Fibroblast of skin of left quadriceps (primary cell): ENCODE data around the gene MRPL55.

Experiments
- DNase-seq, 2 experiments: peaks; one replicate each; pipeline ENCODE4 v3.0.0-alpha.2; 2013; ENCODE audit warnings: low read depth in 2 of 2

MRPL55 gene

DNA sequence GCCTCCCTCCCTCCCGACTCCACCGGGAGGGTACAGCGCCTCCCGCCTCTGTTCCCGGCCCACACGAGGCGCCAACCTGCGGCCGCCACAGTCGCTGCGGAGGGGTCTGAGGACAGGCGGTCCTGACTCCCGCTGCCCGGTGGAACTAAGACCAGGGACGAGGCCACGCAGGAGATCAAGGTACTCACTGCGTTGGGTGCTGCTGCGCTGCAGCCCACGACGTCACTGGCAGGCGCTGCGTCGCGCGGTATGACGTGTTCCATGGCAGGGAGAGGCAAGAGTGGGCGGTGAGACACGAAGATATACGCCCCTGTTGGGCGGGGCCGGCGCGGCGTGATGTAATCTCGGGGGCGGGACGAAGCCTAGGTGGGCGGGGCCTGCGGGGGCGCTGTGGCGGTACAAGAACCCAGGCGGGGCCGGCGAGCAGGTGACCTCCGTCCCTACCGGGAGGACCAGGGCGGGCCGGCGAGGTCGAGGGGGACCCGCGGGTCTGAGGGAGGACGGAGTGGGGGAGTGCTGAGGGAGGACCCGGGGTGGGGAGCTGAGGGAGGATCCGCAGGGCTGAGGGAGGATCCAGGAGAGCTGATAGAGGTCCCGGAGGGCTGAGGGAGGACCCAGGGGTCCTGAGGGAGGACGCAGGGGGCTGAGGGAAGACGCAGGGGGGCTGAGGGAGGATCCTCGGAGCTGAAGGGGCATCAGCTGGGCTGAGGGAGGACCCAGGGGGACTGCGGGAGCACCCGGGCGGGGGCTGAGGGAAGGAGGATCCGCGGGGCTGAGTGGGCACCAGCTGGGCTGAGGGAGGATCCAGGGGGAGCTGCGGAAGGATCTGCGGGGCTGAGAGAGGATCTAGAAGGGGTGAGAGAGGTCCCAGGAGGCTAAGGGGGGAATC is at the start of gene MRPL55:
Gene MRPL55, minus strand, starts transcription at position 227 of the 889 bp plus-strand sequence. CDS start 1,039 bp downstream, outside the sequence.
- DNase-seq = peak; percentile 88 to 90

GRCh38 chr1:228158151-228159007 is 49.3 kb upstream of the MRPL55 start:
- no peak for DNase-seq

DNA sequence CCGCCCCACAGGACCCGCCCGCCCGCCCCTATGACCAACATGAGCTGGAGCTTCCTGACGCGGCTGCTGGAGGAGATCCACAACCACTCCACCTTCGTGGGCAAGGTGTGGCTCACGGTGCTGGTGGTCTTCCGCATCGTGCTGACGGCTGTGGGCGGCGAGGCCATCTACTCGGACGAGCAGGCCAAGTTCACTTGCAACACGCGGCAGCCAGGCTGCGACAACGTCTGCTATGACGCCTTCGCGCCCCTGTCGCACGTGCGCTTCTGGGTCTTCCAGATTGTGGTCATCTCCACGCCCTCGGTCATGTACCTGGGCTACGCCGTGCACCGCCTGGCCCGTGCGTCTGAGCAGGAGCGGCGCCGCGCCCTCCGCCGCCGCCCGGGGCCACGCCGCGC is 48.6 kb upstream of the MRPL55 start:
- no peak for DNase-seq

DNA sequence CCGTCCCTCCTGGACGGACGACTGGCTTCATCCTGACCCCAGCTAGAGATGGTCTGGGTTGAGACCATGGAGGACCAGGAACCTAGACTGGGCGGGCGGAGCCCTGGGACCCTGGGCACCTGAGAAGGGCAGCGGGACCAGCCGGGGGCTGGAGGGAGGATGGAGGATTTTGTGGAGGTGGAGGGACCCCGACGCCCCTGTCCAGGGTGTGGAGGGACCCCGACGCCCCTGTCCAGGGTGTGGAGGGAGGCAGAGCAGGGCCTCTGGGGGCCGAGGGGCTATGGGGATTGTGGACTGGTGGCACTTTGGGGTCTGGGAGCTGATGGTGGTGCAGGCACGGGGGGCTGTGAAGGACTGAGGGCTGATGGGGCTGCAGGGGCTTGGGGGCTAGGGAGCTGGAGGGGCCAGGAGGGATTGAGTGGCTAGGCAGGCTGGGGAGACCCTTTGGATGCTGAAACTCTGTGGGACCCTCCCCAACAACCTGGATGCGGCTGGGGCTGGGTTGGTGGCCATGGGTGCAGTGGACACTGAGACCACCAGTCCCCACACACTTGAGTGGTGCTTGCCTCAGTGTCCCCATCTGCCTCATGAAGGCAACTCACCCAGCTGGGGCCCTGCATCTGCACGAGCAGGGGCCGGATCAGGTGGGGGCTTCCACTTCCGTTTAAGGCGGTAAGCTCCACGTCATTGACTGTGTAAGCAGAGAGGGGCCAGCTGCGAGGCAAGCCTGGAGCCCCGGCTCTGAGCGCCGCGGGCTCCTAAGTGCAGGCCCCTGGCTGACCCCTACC is 48.0 kb upstream of the MRPL55 start:
- DNase-seq = no peak

DNA sequence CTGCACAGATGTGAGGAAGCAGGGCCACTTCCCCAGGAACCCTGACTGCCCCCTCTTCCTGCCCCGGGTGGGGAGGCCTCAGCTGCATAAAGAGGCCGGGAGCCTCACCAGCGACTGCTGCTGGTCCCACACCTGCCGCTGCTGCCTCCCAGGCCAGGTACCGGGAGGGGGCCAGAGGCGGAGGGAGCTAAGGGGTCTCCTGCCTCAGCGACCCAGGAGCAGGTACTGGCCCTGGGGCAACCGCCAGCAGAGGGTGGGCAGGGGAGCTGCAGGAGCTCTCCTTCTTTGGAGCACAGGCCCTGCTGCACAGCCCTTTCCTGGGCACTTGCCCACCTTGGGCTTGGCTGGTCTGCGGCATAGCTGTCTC is 47.4 kb upstream of the MRPL55 start:
- no peak for DNase-seq

DNA sequence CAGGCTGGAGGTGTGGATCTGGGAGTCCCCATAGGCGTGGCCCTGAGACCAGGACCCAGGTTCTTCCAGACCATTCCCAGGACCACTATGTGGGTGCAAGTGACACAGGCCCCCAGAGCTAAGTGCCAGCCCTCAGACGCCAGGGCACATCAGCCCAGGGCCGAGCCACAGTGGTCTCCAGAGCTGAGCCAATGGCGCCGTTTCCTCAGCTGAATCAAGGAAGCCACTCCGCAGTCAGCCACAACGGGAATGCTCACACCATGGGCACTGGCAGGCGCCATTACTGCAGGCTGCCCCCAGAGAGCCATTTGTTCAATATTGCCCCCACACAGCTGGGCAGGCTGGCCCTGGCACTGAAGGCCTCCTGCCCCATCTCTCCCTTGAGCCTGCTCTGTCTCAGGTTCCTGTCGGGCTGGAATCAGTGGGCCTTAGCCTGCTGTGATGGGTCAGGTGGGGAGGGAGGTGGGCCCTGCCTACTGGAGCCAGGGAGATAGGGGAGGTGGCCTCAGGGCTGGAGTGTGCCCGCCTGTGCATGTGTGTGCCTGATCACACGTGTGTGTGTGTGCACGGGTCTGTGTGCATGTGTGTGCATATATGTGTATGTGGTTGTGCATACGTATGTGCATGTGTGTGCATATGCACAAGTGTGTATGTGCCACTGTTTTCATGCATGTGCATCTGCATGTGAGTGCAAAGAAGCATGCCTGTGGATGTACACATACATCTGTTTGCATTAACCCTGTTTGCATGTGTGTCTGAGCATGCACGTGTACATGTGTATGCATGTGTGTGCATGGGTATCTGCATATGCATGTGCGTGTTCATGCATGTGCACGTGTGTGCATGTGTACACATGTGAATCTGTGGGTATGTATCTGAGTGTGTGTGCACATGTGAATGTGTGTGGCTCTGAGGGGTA is 46.8 kb upstream of the MRPL55 start:
- no peak for DNase-seq

DNA sequence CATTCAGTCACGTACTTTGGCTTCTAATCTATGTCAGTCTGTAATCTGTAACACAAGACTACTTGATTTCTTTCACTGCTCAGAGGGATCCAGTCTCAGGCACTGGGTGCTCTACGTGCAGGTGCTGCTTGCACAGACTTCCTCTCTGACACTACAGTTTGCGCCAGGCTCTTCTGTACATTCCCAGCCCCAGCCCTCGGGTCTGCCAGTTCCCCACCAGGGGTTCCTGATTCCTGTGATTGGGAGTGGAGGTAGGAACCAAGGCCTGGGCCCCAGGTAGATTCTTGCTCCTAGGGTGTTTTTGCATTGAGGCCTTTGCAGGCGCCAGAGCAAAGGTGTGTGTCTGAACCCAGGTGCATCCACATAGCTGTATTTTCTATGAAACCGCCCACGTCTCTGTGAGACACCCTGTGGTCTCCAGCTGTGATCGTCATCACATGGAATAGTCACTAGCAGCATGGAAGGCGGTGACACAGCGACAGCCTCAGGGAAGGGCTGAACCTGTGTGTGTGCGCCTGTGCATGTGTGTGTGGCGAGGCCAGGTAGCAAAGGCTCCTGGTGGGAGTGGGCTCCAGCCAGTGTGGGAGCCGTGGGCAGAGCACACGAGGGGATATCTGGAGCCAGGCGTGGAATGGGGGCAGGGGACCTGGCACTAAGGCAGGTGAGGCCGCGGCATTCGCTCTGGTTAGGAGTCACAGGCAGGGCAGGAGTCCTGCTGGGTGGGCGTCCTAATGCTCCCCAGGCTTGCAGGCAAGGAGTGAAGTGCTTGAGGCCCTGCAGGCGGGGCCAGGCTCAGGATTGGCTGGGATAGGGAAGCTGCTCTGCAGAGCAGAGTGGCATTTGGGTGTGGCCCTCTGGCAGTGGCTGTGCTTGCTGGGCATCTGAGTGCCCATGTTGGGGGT is 45.8 kb upstream of the MRPL55 start:
- no peak for DNase-seq

GRCh38 chr1:228154021-228154669 is 45.0 kb upstream of the MRPL55 start:
- DNase-seq = no peak

DNA sequence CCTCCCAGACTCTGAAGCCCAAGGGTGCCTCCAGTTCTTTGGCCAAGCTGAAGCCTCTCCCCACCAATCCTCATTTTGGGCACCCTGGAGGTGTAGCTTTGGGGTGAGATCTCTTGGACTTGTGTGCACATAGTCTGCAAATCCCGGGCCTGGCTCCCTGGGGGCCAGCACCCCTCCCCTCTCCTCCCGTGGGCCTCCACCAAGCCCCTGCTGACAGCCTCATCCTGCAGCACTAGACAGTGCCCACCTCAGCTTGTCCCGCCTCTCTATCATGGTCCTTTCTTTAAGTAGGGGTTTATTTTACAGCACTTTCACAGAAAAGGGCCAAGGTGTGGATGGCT is 43.8 kb upstream of the MRPL55 start:
- no peak for DNase-seq

GRCh38 chr1:228152097-228152917 is 43.2 kb upstream of the MRPL55 start:
- no peak for DNase-seq

DNA sequence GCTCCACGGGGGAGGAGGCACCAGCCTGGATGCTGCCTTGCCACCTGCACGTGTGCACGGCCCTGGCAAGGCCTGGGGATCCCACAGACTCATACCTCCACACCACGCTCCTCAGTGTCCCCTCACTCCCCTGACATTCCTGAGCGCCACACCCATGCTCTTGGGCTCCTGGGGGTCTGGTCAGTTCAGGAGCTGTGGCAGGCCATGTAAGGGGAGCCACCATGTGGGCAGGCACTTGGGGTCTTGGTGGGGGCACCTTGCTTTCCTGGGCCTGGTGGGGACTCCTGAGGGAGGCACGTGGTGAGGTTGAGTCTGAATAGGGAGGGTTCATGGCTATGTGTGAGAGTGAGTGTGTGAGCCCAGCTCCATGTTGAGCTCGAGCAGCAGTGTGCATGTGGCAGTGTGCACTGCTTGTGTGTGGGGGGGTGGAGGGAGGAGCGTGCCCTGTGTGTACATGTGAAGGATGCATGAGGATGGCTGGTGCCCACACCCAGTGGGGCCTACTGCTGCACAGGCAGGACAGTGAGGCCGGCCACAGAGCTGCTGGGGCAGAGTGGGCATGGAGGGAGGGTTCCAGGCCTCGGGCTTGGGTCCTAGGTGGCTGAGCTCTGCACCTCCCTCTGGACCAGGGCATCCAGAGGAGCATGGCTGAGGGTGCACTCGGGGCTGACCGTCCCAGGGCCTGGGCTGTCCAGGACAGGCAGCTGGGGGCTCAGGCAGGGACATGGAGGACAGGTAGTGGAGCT is 42.3 kb upstream of the MRPL55 start:
- no peak for DNase-seq

DNA sequence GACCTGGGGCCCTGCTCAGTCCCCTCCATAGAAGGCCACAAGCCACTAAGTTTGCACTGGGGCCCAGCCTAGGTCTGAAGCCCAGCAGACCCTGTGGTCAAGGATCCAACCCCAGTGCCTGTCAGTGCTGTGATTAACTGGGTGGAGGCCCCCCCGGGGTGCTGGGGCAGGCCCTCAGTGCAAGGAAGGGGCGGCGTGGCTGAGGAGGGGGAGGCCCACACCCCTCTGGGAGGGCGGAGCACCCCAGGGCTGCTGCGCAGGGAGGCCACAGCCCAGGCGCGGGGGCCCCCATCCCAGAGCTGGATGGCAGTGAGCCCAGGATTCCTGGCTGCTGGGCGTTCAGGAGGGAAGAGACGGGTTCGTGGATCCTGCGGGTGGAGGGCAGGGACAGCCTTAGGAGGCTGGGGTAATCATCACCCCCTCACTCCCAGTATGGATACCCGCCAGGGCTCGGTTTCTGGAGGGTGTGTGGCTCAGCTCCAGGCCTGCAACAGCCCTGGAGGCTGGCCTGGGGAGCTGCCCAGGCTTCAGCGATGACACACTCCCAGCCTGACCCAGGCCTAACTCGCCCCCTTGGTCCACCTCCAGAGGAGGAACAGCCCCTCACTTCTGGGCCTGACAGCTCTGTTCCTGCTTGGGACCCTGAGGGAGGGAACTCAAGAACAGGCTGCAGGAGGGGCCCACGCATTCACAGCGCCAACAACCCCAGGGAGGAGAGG is 41.5 kb upstream of the MRPL55 start:
- peak; percentile 52 to 57 for DNase-seq

- DNase-seq = no peak
These were observed 41.0 kb upstream of the MRPL55 start for GRCh38 chr1:228150120-228150460.

DNA sequence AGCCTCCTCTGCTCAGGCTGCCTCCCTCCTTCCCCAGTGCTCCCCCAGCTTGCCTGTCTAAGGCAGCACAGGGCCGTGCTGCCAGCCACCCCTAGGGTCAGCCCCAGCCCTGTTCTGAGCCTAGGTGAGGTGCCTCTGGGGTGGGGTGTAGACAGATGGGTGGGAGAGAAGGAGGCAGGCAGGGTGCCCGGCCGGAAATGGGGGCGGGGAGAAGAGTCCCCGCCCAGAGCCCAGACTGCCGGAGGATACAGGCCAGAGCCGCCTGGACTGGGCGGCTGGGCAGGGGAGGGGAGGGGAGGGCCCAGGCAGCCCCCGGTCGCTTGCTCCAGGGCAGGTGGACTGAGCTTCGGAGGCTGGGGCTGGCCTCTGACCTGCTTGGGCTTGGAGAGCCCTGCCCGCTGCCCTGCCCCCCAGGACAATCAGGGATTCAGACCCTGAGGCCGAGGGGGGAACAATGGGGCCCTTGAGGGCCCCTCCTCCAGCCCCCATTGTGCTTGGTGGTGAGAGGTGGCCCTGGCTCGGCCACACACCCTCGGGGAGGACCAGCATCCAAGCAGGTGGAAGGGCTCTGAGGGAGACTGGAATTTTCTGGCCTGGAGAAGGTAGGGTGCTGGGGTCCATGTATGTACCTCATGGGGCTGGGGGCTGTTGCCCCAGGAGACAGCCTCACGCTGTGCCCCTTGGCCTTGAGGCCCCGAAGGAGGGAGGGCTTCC is 40.5 kb upstream of the MRPL55 start, which contains the start of gene GJC2:
Gene GJC2, plus strand, starts transcription at position 525 of the 714 bp plus-strand sequence. CDS start 7,829 bp downstream, outside the sequence.
- no peak for DNase-seq

- DNase-seq = no peak
These were observed 39.9 kb upstream of the MRPL55 start for GRCh38 chr1:228148935-228149405.

DNA sequence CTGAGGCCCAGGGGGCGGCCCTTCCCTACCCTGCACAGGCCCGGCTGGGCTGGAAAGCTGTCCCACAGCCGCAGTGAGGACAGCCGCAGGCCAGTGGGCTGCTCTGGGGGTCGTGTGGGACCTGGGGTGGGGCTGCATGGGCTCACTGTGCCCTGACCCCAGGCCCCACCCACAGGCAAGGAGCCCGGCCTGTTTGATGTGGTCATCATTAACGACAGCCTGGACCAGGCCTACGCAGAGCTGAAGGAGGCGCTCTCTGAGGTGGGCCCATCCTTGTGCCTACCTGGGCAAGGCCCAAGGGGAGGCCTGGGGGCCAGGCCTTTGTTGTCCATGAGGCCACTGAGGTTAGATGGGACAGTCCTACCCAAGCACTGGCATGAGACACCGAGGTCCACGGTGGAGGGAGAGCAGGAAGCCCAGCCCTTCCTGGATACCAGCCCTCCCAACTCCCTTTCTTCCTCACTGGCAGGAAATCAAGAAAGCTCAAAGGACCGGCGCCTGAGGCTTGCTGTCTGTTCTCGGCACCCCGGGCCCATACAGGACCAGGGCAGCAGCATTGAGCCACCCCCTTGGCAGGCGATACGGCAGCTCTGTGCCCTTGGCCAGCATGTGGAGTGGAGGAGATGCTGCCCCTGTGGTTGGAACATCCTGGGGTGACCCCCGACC is 39.2 kb upstream of the MRPL55 start:
- DNase-seq = no peak
